Thyroid gland (tissue), 4 donors: ENCODE results near the gene GCNA.

Experiments used
- POLR2A ChIP-seq, 2 donors: fragments of 450-650 bp; IDR thresholded peaks; one replicate each; pipeline ENCODE4 v1.6.1; 2017; ENCODE audit warnings: antibody characterized with exemption in 2 of 2, mild to moderate bottlenecking in 2 of 2, moderate library complexity in 1 of 2
- TF ChIP-seq, protein P1 (sequence below), 6 experiments: fragments of 200-600 bp in 3 of 6; fragments of 450-650 bp in 3 of 6; sonication (generic) in 3 of 6; IDR thresholded peaks; one replicate each; pipeline ENCODE4 v1.5.1; 2016 to 2019; ENCODE audit warnings: antibody characterized with exemption in 6 of 6, mild to moderate bottlenecking in 2 of 6, inconsistent platforms in 1 of 6, moderate library complexity in 1 of 6

DNA sequence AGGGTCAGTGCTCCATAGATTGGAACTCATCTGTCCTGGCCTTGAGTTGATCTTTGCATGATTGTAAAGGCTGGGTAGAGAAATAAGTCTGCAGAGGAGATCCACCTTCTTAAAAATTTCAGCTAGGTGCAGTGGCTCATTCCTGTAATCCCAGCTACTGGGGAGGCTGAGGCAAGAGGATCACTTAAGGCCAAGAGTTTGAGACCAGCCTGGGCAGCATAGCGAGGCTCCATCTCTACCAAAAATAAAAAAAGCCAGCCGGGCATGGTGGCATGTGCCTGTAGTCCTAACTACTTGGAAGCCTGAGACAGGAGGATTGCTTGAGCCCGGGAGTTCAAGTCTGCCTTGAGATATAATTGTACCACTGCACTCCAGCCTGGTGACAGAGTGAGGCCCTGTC is 40.5 kb downstream of the GCNA start:
- TF ChIP-seq, protein P1, sequence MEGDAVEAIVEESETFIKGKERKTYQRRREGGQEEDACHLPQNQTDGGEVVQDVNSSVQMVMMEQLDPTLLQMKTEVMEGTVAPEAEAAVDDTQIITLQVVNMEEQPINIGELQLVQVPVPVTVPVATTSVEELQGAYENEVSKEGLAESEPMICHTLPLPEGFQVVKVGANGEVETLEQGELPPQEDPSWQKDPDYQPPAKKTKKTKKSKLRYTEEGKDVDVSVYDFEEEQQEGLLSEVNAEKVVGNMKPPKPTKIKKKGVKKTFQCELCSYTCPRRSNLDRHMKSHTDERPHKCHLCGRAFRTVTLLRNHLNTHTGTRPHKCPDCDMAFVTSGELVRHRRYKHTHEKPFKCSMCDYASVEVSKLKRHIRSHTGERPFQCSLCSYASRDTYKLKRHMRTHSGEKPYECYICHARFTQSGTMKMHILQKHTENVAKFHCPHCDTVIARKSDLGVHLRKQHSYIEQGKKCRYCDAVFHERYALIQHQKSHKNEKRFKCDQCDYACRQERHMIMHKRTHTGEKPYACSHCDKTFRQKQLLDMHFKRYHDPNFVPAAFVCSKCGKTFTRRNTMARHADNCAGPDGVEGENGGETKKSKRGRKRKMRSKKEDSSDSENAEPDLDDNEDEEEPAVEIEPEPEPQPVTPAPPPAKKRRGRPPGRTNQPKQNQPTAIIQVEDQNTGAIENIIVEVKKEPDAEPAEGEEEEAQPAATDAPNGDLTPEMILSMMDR (IDR thresholded peaks at IDR 0.05) = no peak
- no peak for TF ChIP-seq POLR2A (IDR thresholded peaks at IDR 0.05)
